ENCODE results near the gene ENO2.
A peak's percentile ranks its signal among the peaks of the same experiment; 100 is the strongest.

The ENO2 gene

DNA sequence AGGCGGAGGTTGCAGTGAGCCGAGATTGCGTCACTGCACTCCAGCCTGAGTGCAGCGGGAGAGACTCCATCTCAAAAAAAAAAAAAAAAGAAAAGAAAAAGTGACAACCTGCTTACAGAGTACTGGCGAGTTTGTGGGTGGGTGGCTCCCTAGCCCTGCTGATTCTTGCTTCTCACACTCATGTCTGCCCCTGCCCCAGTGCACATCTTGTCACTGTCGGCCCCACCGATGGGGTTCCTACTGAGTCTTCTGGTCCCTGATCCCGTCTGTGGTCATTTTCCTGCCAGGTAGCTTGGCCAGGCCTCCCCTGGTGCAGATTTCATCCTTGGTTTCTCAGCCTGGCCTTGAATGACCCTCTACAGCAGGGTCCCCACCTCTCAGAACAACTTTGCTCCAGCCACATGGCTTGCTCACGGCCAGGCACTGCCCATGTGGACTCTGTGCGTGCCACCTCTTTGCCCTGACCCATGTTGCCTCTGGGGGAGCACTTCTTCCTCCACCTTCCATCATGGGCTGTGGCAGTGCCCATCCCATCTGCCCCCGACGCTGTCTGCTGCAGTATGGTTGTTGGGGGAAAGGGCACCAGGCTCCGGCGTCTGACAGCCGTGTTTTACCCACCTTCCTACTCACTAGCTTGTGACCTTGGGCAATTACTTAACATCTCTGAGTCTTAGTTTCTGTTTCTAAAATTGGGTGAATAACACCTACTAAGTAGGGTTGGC lies 34.7 kb downstream of the ENO2 start:
- DNase-seq (ENCODE audit: low read depth), result no peak

DNA sequence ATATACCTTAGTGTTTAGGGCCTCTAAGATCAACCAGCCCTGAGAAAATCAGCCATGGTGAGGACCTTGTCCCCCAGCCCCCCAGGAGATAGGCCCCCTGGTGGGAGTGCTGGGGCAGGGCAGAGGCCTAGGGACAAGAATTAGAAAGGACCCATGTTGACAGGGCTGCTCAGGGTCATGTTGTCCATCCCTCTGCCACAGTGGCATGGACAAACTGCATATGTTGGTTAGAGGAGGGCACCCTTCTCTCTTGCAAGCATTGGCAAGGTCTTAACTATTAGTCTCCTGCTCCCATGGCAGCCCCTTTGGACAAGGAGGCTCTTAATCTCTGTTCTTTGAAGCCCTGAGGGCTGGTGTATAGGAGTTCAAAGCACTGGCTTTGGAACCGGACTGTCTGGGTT lies 36.0 kb downstream of the ENO2 start:
- DNase-seq (ENCODE audit: low read depth), result no peak

DNA sequence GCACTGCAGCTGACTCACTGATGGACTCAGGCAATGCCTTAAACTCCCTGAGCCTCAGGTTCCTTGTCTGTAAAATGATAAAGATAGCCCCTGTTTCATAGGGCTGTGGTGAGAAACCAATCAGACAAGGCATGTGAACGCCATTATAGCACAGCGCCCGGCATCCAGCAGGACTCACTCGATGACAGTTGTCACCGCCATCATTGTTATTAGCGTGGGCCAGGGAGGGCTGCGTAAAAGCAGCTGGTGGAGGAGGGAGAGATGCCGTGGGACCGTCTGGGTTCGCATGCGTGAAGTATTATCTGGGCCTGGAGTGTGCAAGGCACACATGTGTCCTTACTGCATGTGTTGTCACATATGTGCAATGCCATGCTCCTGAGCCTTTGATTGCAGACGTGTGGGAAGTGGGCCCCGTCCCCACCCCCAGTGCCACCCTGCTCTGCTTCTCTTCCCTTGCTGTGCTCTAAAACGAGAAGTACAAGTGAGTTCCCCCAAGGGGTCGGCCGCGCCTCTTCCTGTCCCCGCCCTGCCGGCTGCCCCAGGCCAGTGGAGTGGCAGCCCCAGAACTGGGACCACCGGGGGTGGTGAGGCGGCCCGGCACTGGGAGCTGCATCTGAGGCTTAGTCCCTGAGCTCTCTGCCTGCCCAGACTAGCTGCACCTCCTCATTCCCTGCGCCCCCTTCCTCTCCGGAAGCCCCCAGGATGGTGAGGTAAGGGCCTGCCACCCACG lies 36.6 kb downstream of the ENO2 start, which contains the start of gene PTPN6:
PTPN6 (plus strand) TSS at position 546 of the 730 bp plus-strand sequence; CDS start at position 703, 157 bp downstream.
- no peak for DNase-seq (ENCODE audit: low read depth)

DNA sequence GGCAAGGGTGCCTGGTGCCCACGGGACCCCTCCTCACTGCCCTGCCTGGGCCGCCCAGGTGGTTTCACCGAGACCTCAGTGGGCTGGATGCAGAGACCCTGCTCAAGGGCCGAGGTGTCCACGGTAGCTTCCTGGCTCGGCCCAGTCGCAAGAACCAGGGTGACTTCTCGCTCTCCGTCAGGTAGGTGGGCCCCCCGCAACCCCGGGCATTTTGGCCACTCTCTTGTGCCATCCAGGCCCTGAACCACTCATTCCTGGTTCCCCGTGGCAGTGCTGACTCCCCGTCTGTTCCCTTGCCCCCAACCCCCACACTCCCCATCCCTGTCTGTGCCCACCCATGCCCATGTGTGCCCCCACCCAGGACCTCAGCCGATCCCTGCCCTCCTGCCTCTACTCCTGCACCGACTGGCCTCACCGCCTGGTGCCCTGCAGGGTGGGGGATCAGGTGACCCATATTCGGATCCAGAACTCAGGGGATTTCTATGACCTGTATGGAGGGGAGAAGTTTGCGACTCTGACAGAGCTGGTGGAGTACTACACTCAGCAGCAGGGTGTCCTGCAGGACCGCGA lies 37.3 kb downstream of the ENO2 start:
- DNase-seq (ENCODE audit: low read depth), result no peak

DNA sequence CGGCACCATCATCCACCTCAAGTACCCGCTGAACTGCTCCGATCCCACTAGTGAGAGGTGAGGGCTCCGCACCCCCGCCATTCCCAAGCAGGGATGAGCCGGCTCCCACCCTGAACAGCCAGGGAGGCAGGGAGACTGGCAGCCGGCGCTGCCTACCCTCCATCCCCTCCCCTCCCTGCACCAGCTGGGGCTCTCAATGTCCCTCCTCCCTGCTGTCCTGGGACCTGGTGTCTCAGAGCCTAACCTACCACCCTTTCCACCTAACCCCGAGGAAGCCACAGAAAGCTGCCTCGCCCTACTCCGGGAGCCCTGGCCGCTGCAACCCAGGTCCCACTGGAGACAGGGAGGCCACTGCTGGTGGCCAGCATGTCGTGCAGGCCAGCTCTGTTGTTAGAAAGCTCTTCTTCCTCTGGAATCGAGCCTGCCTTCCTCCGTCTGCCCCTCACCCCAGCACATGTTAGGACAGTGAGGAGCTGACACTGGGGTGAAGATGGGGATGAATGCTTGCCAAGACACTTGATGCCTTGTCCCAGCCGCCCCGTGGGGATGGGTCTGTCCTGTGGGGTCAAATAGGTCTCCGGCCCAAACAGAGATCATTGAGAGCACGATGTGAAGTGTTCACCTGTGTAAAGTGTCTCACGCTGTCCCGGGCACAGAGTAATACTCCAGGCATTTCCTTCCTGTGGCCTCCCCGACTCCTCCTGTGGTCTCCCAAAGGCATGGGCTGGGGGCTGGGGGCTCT lies 37.9 kb downstream of the ENO2 start:
- DNase-seq (ENCODE audit: low read depth), result no peak

DNA sequence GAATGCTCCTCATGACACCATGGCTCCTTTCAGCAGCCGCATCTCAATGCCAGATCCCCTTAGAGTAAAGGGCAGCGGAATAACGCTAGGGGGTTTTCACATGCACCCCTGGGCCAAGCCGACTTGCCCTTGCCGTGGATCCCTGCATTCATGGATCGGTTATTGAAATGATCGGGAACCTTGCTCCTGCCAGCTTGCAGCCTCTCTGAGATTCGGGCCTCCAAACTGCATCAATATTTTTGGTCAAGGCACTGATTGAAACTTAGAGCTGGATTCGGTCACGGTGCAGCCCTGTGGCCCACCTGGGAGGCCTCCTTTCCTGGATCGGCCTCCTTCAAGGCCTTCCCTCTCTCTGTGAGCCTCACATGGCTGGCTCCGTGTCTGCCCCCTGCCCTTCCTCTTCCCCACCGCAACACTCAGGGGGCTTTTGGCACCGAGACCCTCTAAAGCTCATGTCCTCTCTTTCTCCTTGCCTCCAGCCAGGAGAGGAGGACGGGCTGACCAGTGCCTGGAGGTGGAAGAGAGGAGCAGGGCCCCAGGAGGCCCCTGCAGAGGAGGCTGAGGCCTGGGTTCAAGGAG lies 38.6 kb downstream of the ENO2 start:
- DNase-seq (ENCODE audit: low read depth), result no peak

DNA sequence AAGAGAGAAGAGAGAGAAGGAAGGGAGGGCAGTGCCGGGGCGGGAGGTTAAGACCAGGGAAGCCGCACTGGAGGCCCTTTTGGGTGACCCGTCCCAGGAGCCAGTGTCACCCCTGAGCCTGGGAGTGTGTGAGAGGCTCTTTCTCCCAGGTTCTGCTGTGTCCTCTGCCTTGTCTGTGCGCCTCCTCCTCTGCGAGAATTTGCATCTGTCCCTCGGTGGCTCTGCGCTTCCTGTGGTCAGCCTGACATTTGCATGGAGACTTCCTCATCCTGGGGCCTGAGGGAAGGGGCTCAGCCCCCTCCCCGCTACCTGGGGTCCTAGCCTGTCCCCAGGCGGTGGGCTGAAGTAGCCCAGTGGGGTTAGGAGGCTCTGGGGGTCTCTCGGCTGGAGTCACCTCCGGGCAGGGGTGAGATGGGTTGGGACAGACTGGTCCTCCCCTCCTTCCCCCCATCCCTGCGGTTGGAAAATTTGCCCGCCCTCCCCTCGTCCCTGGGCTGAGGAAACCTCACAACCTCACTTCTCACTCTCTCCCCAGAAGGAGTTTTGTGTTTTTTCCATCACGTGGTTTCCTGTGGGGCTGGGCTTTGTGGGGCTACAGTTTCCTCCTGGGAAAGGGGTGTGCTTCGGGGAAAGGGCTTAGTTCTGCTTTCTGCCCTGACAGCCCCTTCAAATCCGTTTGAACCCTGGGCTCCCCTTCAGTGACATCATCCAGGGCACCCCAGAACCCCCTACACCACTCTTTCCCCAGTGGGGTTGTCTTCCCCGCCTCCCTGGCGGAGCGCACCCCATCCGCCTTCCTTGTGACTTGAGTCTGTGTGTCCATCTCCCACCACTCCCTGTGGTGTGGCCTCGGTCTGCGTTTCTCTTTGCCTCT lies 39.3 kb downstream of the ENO2 start:
- DNase-seq (ENCODE audit: low read depth), result peak; percentile 72

DNA sequence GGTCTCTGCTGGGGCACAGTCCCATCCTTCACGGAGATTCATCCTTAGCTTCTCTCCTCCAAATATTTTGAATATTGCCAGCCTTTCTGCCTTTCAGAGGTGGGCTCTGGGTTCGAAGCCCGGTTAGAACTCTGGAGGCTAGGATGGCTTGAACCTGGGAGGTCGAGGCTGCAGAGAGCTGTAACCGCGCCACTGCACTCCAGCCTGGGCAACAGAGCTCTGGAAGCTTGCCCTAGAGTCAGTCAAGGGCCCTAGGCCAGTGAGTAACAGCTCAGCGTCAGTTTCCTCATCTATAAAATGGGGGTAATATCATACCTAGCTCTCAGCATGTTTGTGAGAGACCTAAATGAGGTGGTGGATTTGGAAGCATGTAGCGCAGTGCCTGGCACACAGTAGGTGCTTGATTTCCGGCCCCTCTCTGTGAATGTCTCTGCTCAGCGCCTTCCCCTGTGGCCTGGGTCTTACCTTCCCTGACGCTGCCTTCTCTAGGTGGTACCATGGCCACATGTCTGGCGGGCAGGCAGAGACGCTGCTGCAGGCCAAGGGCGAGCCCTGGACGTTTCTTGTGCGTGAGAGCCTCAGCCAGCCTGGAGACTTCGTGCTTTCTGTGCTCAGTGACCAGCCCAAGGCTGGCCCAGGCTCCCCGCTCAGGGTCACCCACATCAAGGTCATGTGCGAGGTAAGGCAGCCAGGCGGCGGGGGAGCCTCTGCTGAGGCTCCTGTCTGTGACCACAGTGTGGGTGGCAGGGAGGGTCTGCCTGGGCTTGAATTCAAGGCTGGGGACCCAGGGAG lies 40.1 kb downstream of the ENO2 start:
- no peak for DNase-seq (ENCODE audit: low read depth)

DNA sequence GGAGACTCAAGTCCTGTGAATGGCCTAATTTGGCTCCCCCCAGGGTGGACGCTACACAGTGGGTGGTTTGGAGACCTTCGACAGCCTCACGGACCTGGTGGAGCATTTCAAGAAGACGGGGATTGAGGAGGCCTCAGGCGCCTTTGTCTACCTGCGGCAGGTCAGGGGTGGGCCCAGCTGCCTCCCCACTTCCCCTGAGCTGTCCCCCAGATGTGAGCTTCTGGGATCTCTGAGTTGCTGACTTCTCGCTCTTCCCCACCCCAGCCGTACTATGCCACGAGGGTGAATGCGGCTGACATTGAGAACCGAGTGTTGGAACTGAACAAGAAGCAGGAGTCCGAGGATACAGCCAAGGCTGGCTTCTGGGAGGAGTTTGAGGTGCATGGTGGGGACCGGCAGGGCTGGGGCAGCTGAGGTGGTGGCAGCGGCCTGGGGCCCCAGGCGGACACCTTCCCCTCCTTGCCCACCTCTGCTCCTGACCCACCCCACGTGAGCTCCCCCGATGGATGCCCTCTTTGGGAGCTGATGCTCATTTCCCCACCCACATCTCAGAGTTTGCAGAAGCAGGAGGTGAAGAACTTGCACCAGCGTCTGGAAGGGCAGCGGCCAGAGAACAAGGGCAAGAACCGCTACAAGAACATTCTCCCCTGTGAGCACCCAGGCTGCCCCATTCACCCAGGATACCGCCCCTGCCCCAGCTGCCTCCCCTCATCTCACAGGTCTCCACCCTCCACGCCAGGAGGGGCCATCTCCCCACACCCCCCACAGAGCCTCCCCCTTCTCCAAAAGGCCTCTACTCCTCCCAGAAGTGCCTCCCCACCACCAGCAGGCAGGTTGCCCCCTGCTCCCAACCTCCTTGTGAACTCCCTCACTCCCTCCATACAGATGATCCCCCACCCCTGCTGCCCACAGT lies 41.0 kb downstream of the ENO2 start:
- DNase-seq (ENCODE audit: low read depth), result no peak

DNA sequence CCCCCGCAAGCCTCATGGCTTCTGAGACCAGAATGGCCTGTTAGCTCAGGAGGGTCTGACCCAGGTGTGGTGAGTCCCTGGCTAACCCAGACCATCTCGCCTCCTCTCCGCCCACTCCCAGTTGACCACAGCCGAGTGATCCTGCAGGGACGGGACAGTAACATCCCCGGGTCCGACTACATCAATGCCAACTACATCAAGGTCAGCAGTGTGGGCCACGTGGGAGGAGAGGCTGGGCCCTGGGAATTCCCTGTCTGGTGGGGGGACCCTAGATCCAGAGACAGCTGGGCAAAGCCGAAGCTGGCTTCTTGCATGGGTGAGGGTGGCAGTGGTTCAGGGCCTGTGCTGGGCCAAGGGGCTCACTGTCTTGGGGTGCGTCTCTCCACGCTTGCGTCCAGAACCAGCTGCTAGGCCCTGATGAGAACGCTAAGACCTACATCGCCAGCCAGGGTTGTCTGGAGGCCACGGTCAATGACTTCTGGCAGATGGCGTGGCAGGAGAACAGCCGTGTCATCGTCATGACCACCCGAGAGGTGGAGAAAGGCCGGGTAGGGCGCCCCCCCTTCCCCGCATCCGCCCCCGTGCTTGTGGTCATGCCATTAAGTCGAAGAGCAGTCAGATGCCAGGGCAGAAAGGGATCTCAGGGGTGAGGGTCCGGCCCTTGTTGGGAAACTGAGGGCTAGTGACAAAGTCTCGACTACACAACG lies 41.8 kb downstream of the ENO2 start:
- DNase-seq (ENCODE audit: low read depth), result no peak

DNA sequence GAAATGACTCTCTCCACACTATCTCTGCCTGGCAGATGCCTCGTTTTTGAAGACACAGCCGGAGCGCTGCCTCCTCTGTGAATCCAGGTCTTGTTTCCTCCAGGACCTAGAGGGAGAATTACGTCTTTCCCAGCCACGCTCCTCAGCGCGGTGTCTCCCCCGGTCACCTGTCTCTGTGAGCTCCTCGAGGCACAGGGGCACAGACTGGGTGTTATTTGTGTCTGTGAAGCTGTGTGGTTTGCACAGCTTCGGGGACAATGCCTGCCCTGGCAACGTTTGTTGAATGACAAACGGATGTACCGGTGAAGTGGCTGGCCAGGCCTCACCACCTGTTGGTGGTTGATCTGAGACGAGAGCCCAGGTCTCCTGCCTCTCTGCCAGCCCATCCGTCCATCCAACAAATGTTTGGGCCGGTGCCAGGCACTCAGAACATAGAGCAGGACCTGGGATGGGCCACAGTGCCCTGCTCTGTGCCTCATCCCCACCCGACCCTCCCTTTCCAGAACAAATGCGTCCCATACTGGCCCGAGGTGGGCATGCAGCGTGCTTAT lies 42.8 kb downstream of the ENO2 start:
- no peak for DNase-seq (ENCODE audit: low read depth)

DNA sequence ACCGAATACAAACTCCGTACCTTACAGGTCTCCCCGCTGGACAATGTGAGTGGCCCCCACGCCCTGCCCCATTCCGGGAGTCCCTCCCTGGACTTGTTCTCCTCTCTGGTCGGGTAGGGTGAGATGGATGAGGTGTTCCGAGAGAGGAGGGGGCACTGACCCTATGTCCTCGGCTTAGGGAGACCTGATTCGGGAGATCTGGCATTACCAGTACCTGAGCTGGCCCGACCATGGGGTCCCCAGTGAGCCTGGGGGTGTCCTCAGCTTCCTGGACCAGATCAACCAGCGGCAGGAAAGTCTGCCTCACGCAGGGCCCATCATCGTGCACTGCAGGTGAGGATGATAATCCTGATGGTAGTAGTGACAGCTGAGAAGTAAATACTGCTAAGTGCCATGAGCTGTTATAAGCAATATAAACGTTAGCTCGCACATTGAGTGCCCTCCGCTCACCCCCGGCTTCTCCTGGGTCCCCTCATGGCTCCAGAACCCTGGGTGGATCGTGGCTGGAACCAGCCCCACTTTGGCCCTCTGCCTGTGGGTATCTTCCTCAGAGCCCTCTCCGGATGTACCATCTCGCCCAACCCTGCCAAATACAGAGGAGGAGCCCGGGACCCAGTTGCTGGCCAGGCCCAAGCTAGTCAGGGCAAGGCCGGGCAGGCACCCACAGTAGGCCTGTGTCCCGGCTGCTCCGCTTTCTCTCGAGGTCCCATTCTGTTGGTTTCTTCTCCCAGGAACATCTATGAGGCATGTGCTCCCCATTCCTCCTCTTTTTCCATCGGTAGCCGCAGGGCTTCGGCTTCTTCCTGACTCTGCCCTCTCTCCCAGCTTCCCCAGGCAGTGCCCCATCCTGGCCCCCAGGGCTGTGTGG lies 43.6 kb downstream of the ENO2 start:
- no peak for DNase-seq (ENCODE audit: low read depth)

DNA sequence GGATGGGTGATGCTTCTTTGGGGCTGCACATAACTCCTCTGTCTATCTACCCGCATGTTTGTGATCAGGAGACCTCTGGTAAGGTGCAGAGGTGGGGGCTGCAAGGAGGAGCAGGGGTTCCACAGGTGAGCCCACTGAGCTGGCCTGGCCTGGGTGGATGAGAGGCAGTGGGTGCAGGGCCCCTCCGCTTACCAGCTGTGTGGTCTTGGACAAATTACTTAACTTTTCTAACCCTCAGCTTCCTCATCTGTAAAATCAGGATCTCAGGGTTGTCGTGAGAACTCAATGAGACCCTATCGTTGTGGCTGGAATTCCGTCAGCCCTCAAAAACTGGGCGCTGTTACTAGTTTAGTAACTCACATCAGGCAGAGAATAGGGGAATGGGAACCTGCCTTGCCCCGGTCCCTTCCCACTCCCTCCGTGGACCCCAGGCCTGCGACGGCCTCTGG lies 44.3 kb downstream of the ENO2 start:
- DNase-seq (ENCODE audit: low read depth), result no peak

DNA sequence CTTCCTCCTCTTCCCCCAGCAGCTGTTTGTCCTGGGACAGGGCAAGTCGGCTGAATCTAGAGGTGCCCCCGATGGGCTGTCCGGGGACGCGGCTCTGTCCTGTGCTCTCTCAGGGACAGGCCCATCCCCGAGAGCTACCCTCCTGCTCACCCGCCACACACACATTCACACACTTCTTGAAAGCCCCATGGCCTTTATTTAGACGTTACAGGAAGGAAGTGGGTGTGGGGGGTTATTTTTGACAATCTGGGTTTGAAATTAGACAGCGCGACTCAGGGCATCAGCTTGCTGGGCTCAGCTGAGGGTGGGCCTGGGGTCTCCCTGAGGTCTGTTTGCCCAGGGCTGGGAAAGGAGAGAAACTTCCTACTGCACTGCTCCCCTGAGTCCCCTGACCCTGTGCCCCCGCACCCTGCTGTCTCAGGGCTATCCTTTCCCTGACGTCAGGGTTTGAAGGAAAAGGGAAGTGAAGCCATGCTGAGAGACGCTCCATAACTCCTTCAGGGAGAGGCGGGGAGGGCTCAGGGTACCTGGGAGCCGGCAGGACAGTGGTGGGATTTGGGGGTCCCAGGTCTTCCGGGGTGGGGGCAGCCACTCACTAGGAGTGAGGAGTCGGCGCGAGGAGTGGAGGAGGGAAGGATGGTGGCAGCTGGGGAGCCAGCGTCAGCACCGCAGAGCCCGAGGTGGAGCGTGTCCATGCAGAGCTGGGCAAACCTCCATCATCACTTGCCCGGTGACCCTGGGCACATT lies 44.9 kb downstream of the ENO2 start:
- DNase-seq (ENCODE audit: low read depth), result peak; percentile 72

DNA sequence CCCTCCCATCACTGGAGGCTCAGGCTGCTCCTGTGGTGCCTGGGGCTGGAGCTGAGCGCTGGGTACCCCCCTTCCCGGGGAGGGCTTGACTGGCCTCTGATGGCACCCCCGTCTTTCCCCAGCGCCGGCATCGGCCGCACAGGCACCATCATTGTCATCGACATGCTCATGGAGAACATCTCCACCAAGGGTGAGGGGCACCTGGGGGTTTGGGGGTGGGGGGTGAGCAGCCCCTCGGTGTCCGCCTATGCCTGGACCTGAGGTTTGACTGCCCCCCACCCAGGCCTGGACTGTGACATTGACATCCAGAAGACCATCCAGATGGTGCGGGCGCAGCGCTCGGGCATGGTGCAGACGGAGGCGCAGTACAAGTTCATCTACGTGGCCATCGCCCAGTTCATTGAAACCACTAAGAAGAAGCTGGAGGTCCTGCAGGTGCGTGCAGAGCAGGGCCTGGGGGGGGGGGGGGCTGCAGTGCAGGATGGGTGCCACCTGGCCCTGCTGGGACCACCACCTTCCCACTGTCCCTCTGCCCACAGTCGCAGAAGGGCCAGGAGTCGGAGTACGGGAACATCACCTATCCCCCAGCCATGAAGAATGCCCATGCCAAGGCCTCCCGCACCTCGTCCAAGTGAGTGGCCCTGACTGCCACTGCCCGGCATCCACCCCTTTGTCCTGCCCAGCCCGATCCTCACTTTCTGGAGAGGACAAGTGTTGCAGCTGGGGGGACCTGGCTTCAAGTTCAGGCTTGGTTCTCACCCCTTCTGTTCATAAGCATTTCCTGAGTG lies 45.6 kb downstream of the ENO2 start:
- no peak for DNase-seq (ENCODE audit: low read depth)
